Measurements from ENCODE around the gene COL12A1.

- TF ChIP-seq, protein P1, sequence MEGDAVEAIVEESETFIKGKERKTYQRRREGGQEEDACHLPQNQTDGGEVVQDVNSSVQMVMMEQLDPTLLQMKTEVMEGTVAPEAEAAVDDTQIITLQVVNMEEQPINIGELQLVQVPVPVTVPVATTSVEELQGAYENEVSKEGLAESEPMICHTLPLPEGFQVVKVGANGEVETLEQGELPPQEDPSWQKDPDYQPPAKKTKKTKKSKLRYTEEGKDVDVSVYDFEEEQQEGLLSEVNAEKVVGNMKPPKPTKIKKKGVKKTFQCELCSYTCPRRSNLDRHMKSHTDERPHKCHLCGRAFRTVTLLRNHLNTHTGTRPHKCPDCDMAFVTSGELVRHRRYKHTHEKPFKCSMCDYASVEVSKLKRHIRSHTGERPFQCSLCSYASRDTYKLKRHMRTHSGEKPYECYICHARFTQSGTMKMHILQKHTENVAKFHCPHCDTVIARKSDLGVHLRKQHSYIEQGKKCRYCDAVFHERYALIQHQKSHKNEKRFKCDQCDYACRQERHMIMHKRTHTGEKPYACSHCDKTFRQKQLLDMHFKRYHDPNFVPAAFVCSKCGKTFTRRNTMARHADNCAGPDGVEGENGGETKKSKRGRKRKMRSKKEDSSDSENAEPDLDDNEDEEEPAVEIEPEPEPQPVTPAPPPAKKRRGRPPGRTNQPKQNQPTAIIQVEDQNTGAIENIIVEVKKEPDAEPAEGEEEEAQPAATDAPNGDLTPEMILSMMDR (IDR thresholded peaks at IDR 0.05) = no peak
- TF ChIP-seq POLR2A (IDR thresholded peaks at IDR 0.05) = no peak
These were observed 91.0 kb downstream of the COL12A1 start for GRCh38 chr6:75114806-75115205.

Data from tibial nerve (tissue), 3 donors.